Psoas muscle (tissue), 8 donors: Measurements from ENCODE around the gene MDM1. TPM values are rescaled to one million over a fixed set of nuclear protein-coding genes. Genes with fewer than 3 reads are reported as not detected.

Experiments used
- ATAC-seq, 4 donors: fragments of 200-7000 bp; cut with Tn5 transposase; one replicate each; pipeline ENCODE4 v1.9.1; 2020; ENCODE audit warnings: moderate library complexity in 3 of 4, mild to moderate bottlenecking in 2 of 4
- DNase-seq, 2 donors: peaks; one replicate each; pipeline ENCODE4 v3.0.0-alpha.2; 2020
- H3K27ac ChIP-seq: fragments of 200-600 bp; one replicate; pipeline ENCODE4 v1.8.0; 2022
- H3K27me3 ChIP-seq, 3 donors: fragments of 200-600 bp in 1 of 3; one replicate each; pipeline versions ENCODE4 v1.6.1 to v1.8.0; 2013 to 2022; ENCODE audit warnings: low read length in 2 of 3, mild to moderate bottlenecking in 2 of 3, moderate library complexity in 1 of 3; ENCODE audit not compliant: insufficient read depth in 3 of 3
- H3K36me3 ChIP-seq, 2 donors: fragments of 200-600 bp in 1 of 2; one replicate each; pipeline versions ENCODE4 v1.6.1 to v1.8.0; 2013 to 2022; ENCODE audit warnings: low read depth in 1 of 2, mild to moderate bottlenecking in 1 of 2, moderate library complexity in 1 of 2; ENCODE audit not compliant: insufficient read depth in 1 of 2
- H3K4me1 ChIP-seq: fragments of 200-600 bp; one replicate; pipeline ENCODE4 v1.8.0; 2022
- H3K4me3 ChIP-seq: fragments of 200-600 bp; one replicate; pipeline ENCODE4 v1.8.0; 2022; ENCODE audit warnings: mild to moderate bottlenecking
- H3K9me3 ChIP-seq: fragments of 200-600 bp; one replicate; pipeline ENCODE4 v1.8.0; 2022
- WGBS, 3 donors: extraction: QIAGEN DNeasy Blood & Tissue Kit; methylation state at CpG; one replicate each; pipeline versions ENCODE4 v1.1.6 to v1.1.7; 2013; 5-methylcytosine and 5-hydroxymethylcytosine counted together
- intact Hi-C, 2 donors: fragments of 100-400 bp; cut with DNase I; formaldehyde crosslinking; loops; one replicate each; pipeline versions ENCODE4 v1.11.0 to v1.14.2; 2022
- polyA plus RNA-seq, 3 donors: library from polyadenylated mRNA; stranded (reverse); fragments of 200-250 nt; gene quantifications; one replicate each; pipeline ENCODE4 v1.2.3, GENCODE V29; 2013
- total RNA-seq, 4 donors: library from RNA; stranded (reverse); fragmentation: NEBNext Ultra II Directional in 2 of 4; extraction: Animal tissue kit (Norgen Biotek cat#: 25700) in 2 of 4; gene quantifications; one replicate each; pipeline versions ENCODE4 v1.2.1 to v1.2.4, GENCODE V29; 2021 to 2023
- TF ChIP-seq, protein P1 (sequence below): fragments of 200-600 bp; IDR thresholded peaks from one replicate; pipeline ENCODE4 v1.8.0; 2022; ENCODE audit warnings: antibody characterized with exemption
- donor health status: healthy with polysubstance abuse.
- donor health status: DM: no; HTN: no; CAD: no; lungs with moderate emphysema.
- donor health status: Bipolar disorder and iron deficiency.
- donor health status: healthy.
- donor health status: DM: yes; HTN: yes; CAD: no.
- donor health status: DM: no; HTN: no; CAD: no.
- donor health status: DM: no; HTN: no; CAD: no.
- donor health status: DM: yes; HTN: yes; CAD: no.

MDM1 gene
- total and polyA plus RNA-seq, 7 donors, result 1.7 to 9.8 (median 3.5) TPM

DNA sequence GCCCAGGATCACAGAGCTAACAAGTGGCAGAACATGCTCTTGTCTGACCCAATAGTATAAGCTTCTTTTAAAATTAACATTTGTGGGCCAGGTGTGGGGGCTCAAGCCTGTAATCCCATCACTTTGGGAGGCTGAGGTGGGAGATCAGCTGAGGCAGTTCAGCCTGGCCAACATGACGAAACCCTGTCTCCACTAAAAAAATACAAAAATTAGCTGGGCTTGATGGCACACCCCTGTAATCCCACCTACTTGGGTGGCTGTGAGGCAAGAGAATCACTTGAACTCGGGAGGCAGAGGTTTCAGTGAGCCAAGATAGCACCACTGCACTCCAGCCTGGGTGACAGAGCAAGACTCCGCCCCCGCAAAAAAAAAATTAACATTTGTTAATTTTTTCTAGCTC, 45.8 kb downstream of the MDM1 start:
- TF ChIP-seq, protein P1, sequence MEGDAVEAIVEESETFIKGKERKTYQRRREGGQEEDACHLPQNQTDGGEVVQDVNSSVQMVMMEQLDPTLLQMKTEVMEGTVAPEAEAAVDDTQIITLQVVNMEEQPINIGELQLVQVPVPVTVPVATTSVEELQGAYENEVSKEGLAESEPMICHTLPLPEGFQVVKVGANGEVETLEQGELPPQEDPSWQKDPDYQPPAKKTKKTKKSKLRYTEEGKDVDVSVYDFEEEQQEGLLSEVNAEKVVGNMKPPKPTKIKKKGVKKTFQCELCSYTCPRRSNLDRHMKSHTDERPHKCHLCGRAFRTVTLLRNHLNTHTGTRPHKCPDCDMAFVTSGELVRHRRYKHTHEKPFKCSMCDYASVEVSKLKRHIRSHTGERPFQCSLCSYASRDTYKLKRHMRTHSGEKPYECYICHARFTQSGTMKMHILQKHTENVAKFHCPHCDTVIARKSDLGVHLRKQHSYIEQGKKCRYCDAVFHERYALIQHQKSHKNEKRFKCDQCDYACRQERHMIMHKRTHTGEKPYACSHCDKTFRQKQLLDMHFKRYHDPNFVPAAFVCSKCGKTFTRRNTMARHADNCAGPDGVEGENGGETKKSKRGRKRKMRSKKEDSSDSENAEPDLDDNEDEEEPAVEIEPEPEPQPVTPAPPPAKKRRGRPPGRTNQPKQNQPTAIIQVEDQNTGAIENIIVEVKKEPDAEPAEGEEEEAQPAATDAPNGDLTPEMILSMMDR, result no peak
- H3K27me3 ChIP-seq, result no peaks in the 10 kb centered on the region
- DNase-seq (no peak), ATAC-seq (no peak)
- no peak overlapping the region for H3K4me3 ChIP-seq
- H3K9me3 ChIP-seq, result no peaks in the 10 kb centered on the region
- H3K27ac ChIP-seq, result no peak overlapping the region
- intact Hi-C loops, result no loop called here
- H3K36me3 ChIP-seq, result no peaks in the 10 kb centered on the region
- no peaks in the 10 kb centered on the region for H3K4me1 ChIP-seq
- WGBS, 3 donors, result 71 to 80% (median 75%) methylated on average over 4 of the region's 4 CpGs

GRCh38 chr12:68285541-68285940, 46.6 kb downstream of the MDM1 start:
- Histone ChIP-seq H3K36me3 (no peaks in the 10 kb centered on the region), H3K9me3 (no peaks in the 10 kb centered on the region), H3K27ac (no peak overlapping the region), H3K4me1 (no peaks in the 10 kb centered on the region), H3K4me3 (no peak overlapping the region), H3K27me3 (no peaks in the 10 kb centered on the region)
- intact Hi-C loops, result no loop called here
- ATAC-seq (no peak), DNase-seq (no peak)
- WGBS, 3 donors, result 68 to 79% (median 71%) methylated on average over 3 of the region's 3 CpGs
- TF ChIP-seq, protein P1, result no peak

GRCh38 chr12:68281322-68282077, 50.7 kb downstream of the MDM1 start:
- Histone ChIP-seq H3K27me3 (no peaks in the 10 kb centered on the region), H3K4me3 (no peak overlapping the region), H3K36me3 (no peaks in the 10 kb centered on the region), H3K4me1 (no peaks in the 10 kb centered on the region), H3K9me3 (no peaks in the 10 kb centered on the region), H3K27ac (no peak overlapping the region)
- 94 to 99% (median 94%) methylated on average over 4 of the region's 4 CpGs for WGBS, 3 donors
- DNase-seq (no peak), ATAC-seq (no peak)
- TF ChIP-seq, protein P1, result no peak
- intact Hi-C loops, result no loop called here

DNA sequence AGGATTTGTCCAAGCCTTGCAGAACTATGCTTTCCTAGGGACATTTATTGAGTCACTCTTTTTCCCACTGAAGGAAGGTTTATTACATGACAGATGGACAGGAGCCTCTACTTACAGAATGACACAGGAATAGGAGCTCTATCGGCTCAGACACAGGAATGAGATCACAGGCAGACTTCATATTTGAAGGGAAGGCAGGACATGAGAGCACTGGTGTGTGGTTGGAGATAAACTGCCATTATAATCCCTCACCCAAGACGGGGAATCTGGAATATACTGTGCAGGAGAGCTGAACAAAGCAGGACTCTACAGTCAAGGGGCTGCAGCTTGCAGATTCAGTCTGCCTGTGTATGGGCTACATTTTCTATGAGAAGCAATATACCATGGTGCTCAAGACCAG, 51.9 kb downstream of the MDM1 start:
- TF ChIP-seq, protein P1, result no peak
- Histone ChIP-seq H3K9me3 (no peaks in the 10 kb centered on the region), H3K4me3 (no peak overlapping the region), H3K27ac (no peak overlapping the region), H3K27me3 (no peaks in the 10 kb centered on the region), H3K4me1 (no peaks in the 10 kb centered on the region), H3K36me3 (no peaks in the 10 kb centered on the region)
- no peak for ATAC-seq
- WGBS, 3 donors, result 75 to 89% (median 81%) methylated on average over 2 of the region's 2 CpGs
- no peak for DNase-seq
- intact Hi-C loops, result no loop called here
